Left kidney (tissue), 2 donors: ENCODE data around the gene TPSD1. TPM values are rescaled to one million over a fixed set of nuclear protein-coding genes. Genes with fewer than 3 reads are reported as not detected.
"Not testable (repeated sequence)": the region's sequence is repeated elsewhere in the genome, so short reads cannot be mapped to it uniquely, and the experiment has no call there.

Experiments
- DNase-seq: peaks from one replicate; pipeline ENCODE4 v3.0.0-alpha.2; 2013
- polyA plus RNA-seq: library from polyadenylated mRNA; unstranded; fragments of 120-200 nt; gene quantifications from one replicate; pipeline ENCODE4 v1.2.1, GENCODE V29; 2013; ENCODE audit not compliant: insufficient read length

Gene TPSD1
- polyA plus RNA-seq, 1 donor = not detected

DNA sequence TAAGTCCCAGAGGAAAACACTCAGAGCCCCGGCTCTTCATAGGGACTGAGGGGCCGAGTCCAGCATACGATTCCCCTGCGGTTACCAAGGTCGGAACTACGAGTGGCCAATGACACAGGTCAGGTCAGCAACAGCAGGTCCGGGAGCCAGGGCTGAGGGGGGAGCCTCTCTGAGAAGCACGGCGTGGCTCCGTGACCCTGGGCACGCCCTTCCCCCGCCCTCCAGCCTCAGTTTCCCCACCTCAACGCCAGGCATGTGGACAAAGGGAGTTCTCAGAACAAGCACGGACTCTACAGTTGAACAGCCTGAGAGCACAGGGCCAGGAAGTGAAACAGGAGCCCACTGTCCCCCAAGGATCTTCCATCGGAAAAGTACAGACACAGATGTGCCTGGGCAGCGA lies 25.6 kb downstream of the TPSD1 start:
- no peak for DNase-seq

DNA sequence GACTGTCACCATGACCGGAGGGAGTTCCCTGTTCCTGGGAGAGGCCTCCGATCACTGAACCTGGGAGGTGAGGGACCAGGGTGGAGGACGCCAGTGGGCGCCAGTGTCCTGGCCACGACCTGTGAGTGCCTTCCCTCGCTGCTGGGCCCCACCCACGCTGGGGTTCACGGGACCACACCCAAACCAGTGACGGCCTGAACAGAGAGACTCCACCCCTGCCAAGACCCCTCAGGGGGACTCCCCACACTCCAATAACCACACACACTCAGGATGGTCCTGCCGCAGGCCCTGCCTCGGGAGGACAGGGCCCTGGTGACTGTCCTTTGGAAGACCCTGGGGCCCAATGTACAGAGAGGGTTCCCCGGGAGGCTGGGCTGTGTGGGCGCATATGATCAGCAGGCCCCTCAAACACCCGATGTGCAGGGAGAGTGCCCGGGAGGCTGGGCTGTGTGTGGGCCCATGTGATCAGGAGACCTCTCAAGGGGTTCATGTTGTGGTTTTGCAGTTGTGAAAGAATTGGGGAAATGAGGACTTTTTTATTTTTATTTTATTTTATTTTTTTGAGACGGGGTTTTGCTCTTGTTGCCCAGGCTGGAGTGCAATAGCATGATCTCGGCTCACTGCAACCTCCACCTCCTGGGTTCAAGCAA lies 26.6 kb downstream of the TPSD1 start:
- no peak for DNase-seq

DNA sequence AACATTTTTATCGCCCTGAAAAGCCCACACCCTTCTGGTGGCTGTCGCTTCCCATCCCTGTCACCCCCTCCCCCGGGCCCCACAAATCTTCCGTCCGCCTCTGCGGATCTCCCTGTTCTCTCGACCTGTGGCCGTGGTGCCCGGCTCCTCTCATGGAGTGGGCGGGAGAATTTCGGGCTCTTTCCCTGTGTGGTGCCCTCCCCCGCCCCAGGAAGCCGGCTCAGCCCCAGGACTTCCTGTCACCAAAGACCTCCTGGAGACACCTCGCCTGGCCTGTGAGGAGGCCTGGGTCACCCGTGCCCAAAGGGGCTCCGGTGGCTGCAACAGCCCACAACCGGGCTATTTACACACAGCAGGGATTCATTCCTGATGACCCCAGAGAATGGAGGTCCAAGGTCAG lies 27.4 kb downstream of the TPSD1 start:
- no peak for DNase-seq

DNA sequence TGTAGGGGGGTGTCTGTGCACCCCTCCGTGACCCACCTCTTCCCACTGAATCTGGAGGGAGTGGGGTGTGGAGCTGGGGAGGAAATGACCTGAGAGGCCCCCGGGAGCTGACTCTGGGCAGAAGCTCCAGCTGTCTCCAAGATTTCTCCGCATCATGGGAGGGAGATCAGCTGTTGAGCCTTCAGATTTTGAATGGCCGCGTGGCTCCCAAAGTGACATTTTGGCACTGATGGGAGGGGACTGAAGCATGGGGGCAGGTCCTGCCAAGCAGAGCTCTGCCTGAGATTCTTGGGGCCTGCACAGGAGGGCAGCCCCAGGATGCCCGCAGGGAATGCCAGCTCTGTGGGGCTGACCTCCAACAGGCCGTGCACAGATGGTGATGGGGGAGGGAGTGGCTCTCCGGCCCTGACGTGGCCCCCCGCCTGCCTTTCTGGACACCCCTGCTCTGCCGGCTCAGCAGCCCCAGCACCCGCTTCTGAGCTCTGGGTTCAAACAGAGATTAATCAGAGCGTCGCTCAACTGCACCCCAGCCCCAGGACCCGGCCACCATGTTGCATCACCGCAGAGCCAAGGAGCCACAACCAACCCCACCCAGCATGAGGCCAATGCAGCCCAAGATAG lies 28.2 kb downstream of the TPSD1 start:
- no peak for DNase-seq

DNA sequence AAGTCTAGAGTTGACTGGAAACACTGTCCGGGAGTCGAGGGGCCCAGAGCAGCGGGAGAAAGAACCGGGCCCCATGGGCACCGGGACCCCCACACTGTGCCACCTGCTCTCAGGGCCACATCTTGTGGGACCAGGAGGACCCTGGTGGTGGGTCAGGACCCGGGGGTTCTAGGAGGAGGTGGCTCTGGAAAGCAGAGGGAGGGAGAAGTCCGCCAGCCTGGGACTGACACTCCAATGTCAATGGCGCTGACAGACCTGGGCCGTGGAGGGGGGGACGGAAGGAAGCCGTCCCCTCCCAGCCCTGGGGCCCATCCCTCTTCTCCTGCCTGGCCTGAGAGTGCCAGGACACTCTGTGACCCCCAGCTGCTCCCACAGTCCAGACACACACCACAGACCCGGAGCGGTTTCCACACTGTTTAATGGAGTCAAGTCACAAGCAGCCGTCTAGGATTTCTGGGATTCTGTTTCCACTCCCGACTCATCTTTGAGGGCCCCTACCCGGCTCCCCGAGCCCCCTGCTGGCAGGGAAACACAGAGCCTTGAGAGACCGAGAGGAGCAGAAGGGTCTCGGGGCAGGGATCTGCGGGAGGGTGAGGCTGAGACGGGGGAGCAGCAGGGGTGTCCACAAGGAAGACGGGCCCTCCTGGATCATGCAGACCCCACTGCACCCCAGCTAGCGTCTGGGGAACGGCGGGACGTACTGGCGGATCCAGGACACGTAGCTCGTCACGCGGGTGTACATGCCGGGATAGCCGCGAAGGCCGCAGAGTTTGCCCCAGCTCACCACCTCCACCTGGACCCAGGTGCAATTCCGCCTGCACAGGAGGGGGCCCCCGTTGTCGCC lies 30.0 kb downstream of the TPSD1 start:
- no peak for DNase-seq

DNA sequence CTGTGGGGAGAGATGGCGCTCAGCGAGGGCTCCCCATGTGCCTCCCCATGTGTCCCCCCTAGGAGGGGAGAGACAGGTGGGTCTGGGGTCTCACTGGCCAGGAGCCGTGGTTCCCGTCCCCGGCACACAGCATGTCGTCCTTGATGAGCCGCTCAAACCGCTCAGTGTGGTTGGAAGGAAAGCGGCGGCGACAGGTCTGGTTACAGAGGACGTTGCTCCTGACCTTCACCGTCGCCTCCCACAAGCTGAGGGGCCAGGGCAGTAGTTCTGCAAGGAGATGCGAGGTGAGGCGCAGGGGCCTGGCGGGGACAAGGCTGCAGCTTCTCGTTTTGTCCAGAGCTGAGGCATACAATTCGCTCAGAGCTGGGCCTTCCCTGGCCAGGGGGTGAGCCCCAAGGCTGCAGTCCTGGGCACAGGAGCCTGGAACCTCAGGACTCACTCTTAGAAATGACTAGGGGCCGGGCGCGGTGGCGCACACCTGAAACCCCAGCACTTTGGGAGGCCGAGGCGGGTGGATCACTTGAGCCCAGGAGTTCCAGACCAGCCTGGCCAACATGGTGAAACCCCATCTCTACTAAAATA lies 30.7 kb downstream of the TPSD1 start:
- DNase-seq = no peak

GRCh38 chr16:1287982-1288670 lies 32.3 kb downstream of the TPSD1 start:
- DNase-seq = no peak

GRCh38 chr16:1288813-1289476 lies 33.1 kb downstream of the TPSD1 start:
- no peak for DNase-seq

DNA sequence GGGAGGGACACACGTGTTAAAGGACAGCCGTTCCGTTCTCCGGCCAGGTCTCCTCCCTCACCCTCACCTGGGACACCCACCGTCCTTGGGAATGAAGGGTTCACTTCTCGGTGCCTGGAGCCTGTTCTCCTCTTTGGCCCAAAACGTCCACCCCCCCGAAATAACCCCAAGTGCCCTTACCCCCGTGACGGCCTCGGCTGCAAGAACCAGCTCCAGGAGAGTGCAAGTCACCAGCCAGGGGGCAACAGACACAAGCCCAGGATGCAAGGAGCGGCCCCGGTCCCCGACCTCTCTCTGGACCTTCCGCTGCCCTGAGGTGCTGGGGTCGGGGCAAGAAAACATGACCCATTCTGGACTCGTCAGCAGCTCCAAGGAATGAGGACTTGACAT lies 33.6 kb downstream of the TPSD1 start:
- no peak for DNase-seq

DNA sequence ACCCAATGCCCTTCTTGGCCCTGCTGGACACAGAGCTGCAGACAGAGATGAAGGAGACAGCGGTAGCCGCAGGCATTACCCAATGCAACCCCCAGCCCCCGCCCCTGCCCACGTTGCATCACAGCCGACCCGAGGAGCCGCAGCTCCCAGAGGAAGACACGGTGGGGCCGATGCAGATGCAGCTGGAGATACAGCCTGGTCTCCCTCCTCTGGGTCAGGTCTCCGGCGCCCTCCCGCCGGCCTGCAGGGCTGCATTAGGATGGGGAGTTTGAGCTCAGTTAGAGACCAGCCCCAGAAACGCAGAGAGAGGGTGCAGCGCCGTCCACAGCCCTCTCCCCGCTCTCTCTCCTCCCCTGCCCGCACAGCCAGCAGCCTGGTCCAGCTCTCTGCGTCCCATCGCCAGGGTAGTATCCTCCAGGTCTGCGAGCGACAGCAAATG lies 34.2 kb downstream of the TPSD1 start:
- no peak for DNase-seq

- no peak for DNase-seq
Observed at GRCh38 chr16:1290860-1291575, 35.1 kb downstream of the TPSD1 start.

GRCh38 chr16:1291576-1291974 lies 35.7 kb downstream of the TPSD1 start:
- peak; percentile 69 for DNase-seq

DNA sequence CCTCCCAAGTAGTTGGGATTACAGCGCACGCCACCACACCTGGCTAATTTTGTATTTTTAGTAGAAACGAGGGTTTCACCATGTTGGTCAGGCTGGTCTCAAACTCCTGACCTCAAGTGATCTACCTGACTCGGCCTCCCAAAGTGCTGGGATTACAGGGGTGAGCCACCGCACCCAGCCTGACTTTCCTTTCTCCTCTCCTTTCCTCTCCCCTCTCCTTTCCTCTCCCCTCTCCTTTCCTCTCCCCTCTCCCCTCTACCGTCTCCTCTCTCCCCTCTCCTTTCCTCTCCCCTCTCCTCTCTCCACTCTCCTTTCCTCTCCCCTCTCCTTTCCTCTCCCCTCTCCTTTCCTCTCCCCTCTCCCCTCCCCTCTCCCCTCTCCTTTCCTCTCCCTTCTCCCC lies 36.3 kb downstream of the TPSD1 start:
- DNase-seq = not testable (repeated sequence)

DNA sequence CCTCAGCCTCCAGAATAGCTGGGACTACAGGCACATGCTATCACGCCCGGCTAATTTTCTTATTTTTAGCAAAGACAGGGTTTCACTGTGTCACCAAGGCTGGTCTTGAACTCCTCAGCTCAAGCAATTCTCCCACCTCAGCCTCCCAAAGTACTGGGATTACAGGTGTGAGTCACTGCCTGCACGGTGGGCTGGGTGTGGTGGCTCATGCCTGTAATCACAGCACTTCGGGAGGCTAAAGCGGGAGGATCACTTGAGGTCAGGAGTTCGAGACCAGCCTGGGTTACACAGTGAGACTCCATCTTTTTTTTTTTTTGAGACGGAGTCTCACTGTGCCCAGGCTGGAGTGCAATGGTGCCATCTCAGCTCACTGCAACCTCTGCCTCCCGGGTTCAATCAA lies 36.9 kb downstream of the TPSD1 start:
- DNase-seq = not testable (repeated sequence)

DNA sequence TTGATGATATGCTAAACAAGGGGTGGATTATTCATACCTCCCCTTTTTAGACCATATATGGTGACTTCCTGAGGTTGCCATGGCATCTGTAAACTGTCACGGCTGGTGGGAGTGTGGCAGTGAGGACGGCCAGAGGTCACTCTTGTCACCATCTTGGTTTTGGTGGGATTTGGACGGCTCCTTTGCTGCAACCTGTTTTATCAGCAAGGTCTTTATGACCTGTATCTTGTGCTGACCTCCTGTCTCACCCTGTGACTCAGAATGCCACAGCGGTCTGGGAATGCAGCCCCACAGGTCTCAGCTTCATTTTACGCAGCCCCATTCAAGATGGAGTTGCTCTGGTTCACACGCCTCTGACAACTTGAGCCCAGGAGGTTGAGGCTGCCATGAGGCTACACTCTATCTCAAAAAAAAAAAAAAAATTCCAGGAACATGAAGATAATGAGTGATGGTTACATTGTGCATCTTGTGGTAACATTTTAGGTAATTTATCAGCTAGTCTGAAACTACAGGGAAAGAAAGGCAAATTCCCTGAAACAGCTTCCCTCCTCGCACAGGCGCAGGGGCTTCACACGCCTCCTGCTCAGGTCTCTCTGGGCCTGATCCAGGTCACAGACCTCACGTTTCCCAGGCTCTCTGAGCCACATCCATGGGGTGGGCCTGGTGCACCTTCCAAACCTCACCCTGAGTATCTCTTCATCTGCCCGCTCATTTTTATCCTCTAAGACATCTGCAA lies 38.2 kb downstream of the TPSD1 start:
- no peak for DNase-seq

DNA sequence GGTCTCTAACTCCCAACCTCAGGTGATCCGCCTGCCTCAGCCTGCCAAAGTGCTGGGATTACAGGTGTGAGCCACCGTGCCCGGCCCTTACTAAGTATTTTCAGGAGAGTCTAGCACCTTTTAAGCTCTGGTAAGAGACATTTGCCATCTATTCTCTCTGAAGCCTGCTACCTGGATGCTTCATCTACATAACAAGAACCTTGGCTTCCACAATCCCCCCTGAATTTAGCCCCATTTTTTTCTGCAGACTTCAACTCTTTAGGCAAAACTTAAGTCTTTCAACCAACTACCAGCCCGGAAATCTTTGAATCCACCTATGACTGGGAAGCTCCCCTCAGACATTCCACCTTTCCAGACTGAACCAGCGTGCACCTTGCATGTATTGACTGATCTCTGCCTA lies 39.6 kb downstream of the TPSD1 start:
- no peak for DNase-seq

- not testable (repeated sequence) for DNase-seq
Observed at GRCh38 chr16:1296688-1297017, 40.8 kb downstream of the TPSD1 start.

DNA sequence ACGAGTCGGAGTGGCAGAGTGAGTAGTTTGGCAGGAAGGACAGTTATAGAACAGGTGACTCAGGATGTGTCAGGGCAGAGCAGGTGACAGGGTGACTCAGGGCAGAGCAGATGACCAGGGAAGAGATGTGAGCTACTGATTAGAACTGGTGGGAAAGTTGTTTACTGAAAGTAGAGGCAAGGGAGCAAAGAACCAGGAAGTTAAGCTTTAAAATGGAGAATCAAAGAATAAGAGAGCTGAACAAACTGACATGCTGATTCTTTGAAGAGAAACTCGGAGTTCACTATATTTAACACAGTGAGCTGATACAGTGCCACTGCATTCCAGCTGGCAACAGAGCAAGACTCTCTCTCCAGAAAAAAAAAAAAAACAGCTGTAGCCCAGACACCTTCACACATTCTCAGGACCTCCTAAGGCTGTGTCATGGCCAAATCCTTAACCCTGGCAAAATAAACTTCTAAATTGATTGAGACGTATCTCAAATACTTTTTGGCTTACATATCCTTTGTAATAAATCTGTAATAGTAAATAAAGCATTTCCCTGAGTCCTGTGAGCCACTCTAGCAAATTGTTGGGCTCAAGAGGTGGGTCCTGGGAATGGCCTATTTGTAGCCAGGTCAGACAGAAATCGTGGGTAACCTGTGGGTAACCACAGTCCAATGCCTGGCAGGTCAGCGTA lies 41.3 kb downstream of the TPSD1 start:
- DNase-seq = no peak

GRCh38 chr16:1298406-1298805 lies 42.5 kb downstream of the TPSD1 start:
- DNase-seq = no peak
